ENCODE measurements around the gene TEAD1. TPM values are rescaled to one million over a fixed set of nuclear protein-coding genes. Genes with fewer than 3 reads are reported as not detected.

TEAD1 gene
- total RNA-seq, 2 donors from 2014 or later, result 76.4 to 94.4 TPM

DNA sequence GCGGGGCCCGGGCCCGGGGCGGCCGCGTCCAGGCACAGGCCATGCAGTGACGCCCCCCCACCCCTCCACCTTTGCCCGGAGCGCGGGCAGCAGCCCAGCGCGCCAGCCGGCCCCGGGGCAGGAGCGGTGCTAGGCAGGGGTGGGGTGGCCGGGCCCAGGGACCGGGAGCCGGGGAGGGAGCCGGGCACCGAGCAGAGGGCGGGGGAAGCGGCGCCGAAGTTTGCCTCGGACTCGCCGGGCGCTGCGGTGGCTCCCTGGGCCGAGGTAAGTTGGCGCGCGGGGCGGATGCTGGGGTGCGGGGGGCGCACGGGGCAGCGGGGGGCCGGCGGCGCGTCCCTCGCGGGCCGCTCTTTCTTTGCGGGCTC lies 332 bp downstream of the TEAD1 start:
- H3K36me3 ChIP-seq (ENCODE audit: control insufficient read depth, insufficient read depth, low read length), result peaks cover 5% of the 10 kb centered on the region
- H3K9ac ChIP-seq (ENCODE audit: extremely low read depth, low read length, poor library complexity, severe bottlenecking), result peak overlapping the region; percentile 89
- WGBS, 2 experiments (ENCODE audit: insufficient coverage in 1 of 2, insufficient read length in 1 of 2), result 0% methylated on average over 3 to 46 of the region's 46 CpGs
- TF ChIP-seq, protein P1, sequence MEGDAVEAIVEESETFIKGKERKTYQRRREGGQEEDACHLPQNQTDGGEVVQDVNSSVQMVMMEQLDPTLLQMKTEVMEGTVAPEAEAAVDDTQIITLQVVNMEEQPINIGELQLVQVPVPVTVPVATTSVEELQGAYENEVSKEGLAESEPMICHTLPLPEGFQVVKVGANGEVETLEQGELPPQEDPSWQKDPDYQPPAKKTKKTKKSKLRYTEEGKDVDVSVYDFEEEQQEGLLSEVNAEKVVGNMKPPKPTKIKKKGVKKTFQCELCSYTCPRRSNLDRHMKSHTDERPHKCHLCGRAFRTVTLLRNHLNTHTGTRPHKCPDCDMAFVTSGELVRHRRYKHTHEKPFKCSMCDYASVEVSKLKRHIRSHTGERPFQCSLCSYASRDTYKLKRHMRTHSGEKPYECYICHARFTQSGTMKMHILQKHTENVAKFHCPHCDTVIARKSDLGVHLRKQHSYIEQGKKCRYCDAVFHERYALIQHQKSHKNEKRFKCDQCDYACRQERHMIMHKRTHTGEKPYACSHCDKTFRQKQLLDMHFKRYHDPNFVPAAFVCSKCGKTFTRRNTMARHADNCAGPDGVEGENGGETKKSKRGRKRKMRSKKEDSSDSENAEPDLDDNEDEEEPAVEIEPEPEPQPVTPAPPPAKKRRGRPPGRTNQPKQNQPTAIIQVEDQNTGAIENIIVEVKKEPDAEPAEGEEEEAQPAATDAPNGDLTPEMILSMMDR (conservative IDR thresholded peaks at IDR 0.05), result no peak
- DNase-seq, result no peak
- peaks cover 2% of the 10 kb centered on the region for H3K9me3 Mint-ChIP-seq
- peak overlapping the region; percentile 93 for H3K27ac ChIP-seq (ENCODE audit: low read depth, low read length)
- peaks cover 9% of the 10 kb centered on the region for H3K27me3 Mint-ChIP-seq (ENCODE audit: insufficient read depth)
- peak overlapping the region; percentile 55 for H3K4me3 ChIP-seq (ENCODE audit: low read length)
- peaks cover 12% of the 10 kb centered on the region for H3K4me1 ChIP-seq (ENCODE audit: control insufficient read depth, insufficient read depth, low read length)
- no peak overlapping the region for H3K27ac Mint-ChIP-seq
- H3K4me1 Mint-ChIP-seq, result peaks cover 37% of the 10 kb centered on the region
- peaks cover 2% of the 10 kb centered on the region for H3K36me3 Mint-ChIP-seq (ENCODE audit: low read depth)
- no peaks in the 10 kb centered on the region for H3K9me3 ChIP-seq (ENCODE audit: control insufficient read depth, low read length)
- H3K4me3 Mint-ChIP-seq, result peak overlapping the region; percentile 91
- H3K27me3 ChIP-seq (ENCODE audit: control insufficient read depth, insufficient read depth, low read length, poor library complexity, severe bottlenecking), result no peaks in the 10 kb centered on the region

DNA sequence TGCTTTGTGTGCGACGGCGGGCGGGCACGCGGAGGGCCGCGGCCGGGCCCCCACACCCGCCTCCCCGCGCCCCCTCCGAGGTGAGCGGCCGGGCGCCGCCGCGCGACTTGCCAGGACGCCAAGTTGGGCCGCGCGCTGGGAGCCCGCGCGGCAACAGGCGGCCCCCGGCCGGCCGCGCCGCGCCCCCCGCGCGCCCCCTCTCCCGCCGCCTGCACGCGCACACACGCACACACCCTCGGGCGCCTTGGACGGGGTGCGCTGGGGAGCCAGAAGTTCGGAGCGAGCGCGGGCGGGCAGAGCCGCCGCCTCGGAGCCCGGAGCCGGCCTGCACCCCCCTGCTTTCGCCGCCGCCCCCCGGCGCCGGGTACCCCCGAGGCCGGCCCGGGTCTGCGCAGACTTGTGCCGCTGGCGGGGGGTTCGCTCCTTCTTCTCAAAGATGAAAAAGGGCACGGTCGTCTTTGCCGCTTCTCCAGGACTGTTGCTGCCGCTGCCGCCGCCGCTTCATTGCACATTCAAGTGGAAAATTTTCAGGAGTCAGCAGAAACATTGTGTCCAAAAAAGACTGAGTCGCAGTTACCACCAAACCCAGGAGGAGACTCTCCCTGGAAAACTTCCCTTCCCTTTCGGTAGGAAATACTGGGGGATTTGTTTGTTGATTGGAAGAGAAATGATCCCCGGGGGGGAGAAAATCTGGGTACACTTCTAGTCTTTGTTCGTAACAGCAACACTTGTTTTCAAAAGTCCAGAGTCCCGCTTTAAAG lies 895 bp downstream of the TEAD1 start:
- H3K27me3 ChIP-seq (ENCODE audit: control insufficient read depth, insufficient read depth, low read length, poor library complexity, severe bottlenecking), result no peaks in the 10 kb centered on the region
- Mint-ChIP-seq H3K4me3 (peak overlapping the region; percentile 91), H3K4me1 (peaks cover 41% of the 10 kb centered on the region), H3K9me3 (no peaks in the 10 kb centered on the region), H3K27ac (peak overlapping the region; percentile 98), H3K27me3 (ENCODE audit: insufficient read depth) (peaks cover 9% of the 10 kb centered on the region), H3K36me3 (ENCODE audit: low read depth) (peaks cover 2% of the 10 kb centered on the region)
- H3K27ac ChIP-seq (ENCODE audit: low read depth, low read length), result peak overlapping the region; percentile 93
- 0 to 1% methylated on average over 25 to 81 of the region's 81 CpGs for WGBS, 2 experiments (ENCODE audit: insufficient coverage in 1 of 2, insufficient read length in 1 of 2)
- TF ChIP-seq, protein P1 (conservative IDR thresholded peaks at IDR 0.05), result no peak
- peak; percentile 67 for DNase-seq
- H3K4me1 ChIP-seq (ENCODE audit: control insufficient read depth, insufficient read depth, low read length), result peaks cover 13% of the 10 kb centered on the region
- H3K9me3 ChIP-seq (ENCODE audit: control insufficient read depth, low read length), result no peaks in the 10 kb centered on the region
- peak overlapping the region; percentile 95 for H3K4me3 ChIP-seq (ENCODE audit: low read length)
- H3K36me3 ChIP-seq (ENCODE audit: control insufficient read depth, insufficient read depth, low read length), result peaks cover 5% of the 10 kb centered on the region
- H3K9ac ChIP-seq (ENCODE audit: extremely low read depth, low read length, poor library complexity, severe bottlenecking), result peak overlapping the region; percentile 98

DNA sequence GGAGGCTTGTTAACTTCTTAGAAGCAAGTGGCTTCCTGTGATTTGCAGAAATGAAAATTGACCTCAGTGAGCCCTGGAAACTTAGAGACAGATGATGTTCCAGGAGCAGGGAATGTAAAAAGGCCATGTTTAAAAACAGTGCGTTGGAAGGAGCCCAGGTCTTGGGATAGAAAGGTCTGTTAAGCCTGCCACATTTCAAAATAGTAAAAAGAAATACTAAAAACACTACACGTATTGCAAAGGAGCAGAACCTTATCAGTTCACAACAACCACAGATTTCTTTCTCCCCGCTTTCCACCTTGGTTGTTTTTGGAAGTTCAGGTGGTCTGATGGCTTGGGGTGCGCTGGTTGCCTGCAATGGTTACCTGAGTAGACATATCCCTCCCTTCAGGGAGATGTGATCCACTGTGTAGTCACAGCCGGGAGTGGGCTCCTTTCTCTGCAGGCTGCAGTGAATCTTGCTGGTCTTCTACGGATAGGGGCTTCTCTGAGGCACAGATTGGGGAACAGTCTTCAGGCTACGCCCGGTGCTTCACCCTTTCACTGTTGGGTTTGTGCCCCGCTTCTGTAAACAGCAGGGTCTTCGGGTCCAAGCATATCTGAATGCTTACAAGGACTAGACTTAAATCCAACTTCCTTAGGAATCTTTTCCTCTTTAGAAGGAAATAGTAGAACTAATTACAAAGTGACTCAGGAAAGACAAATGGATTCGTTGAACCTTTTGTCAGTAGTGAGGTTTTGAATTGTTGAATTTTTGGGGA lies 1.9 kb downstream of the TEAD1 start:
- WGBS, 2 experiments (ENCODE audit: insufficient coverage in 1 of 2, insufficient read length in 1 of 2), result 3 to 8% methylated on average over 8 to 11 of the region's 11 CpGs
- peak; percentile 70 for DNase-seq

More for the DNA sequence above, 1.9 kb downstream of the TEAD1 start:
- peak overlapping the region; percentile 98 for H3K9ac ChIP-seq (ENCODE audit: extremely low read depth, low read length, poor library complexity, severe bottlenecking)
- Mint-ChIP-seq H3K27ac (peak overlapping the region; percentile 98), H3K27me3 (ENCODE audit: insufficient read depth) (peaks cover 9% of the 10 kb centered on the region), H3K9me3 (no peaks in the 10 kb centered on the region), H3K4me1 (peaks cover 51% of the 10 kb centered on the region), H3K4me3 (peak overlapping the region; percentile 91), H3K36me3 (ENCODE audit: low read depth) (peaks cover 2% of the 10 kb centered on the region)
- peaks cover 17% of the 10 kb centered on the region for H3K4me1 ChIP-seq (ENCODE audit: control insufficient read depth, insufficient read depth, low read length)
- peaks cover 5% of the 10 kb centered on the region for H3K36me3 ChIP-seq (ENCODE audit: control insufficient read depth, insufficient read depth, low read length)
- H3K27me3 ChIP-seq (ENCODE audit: control insufficient read depth, insufficient read depth, low read length, poor library complexity, severe bottlenecking), result no peaks in the 10 kb centered on the region
- peak overlapping the region; percentile 40 for H3K27ac ChIP-seq (ENCODE audit: low read depth, low read length)
- H3K4me3 ChIP-seq (ENCODE audit: low read length), result peak overlapping the region; percentile 95
- TF ChIP-seq, protein P1 (conservative IDR thresholded peaks at IDR 0.05), result no peak
- no peaks in the 10 kb centered on the region for H3K9me3 ChIP-seq (ENCODE audit: control insufficient read depth, low read length)
